Panc1 (cell line): ENCODE results near the gene TSPAN31.

ENCODE experiments used
- SIN3A ChIP-seq: IDR thresholded peaks from 2 replicates; pipeline ENCODE4 v1.6.1; 2012; ENCODE audit warnings: low read depth, mild to moderate bottlenecking, low read length, moderate library complexity, borderline replicate concordance; ENCODE audit not compliant: insufficient read depth
- TCF7L2 ChIP-seq: IDR thresholded peaks from 2 replicates; pipeline ENCODE4 v1.6.1; 2011; ENCODE audit warnings: mild to moderate bottlenecking, low read depth, low read length, inconsistent platforms
- TF ChIP-seq, protein P1 (sequence below): fragments of 450-650 bp; IDR thresholded peaks from 2 replicates; pipeline ENCODE4 v1.5.1; 2017; ENCODE audit warnings: mild to moderate bottlenecking

DNA sequence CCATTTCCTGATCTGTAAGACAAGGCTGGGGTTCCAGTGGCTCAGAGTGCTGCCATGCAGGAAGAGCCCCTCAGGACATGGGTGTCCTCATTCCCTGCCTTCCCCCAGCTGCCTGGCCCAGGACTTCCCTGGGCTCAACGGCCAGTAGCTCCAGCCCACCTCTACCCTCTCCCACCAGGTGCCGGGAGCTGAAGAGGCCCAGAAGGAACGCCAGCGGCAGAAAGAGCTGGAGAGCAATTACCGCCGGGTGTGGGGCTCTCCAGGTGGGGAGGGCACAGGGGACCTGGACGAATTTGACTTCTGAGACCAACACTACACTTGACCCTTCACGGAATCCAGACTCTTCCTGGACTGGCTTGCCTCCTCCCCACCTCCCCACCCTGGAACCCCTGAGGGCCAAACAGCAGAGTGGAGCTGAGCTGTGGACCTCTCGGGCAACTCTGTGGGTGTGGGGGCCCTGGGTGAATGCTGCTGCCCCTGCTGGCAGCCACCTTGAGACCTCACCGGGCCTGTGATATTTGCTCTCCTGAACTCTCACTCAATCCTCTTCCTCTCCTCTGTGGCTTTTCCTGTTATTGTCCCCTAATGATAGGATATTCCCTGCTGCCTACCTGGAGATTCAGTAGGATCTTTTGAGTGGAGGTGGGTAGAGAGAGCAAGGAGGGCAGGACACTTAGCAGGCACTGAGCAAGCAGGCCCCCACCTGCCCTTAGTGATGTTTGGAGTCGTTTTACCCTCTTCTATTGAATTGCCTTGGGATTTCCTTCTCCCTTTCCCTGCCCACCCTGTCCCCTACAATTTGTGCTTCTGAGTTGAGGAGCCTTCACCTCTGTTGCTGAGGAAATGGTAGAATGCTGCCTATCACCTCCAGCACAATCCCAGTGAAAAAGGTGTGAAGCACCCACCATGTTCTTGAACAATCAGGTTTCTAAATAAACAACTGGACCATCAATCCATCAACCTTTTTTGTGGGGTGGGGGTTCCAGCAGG, 23.9 kb upstream of the TSPAN31 start:
- TF ChIP-seq, protein P1, sequence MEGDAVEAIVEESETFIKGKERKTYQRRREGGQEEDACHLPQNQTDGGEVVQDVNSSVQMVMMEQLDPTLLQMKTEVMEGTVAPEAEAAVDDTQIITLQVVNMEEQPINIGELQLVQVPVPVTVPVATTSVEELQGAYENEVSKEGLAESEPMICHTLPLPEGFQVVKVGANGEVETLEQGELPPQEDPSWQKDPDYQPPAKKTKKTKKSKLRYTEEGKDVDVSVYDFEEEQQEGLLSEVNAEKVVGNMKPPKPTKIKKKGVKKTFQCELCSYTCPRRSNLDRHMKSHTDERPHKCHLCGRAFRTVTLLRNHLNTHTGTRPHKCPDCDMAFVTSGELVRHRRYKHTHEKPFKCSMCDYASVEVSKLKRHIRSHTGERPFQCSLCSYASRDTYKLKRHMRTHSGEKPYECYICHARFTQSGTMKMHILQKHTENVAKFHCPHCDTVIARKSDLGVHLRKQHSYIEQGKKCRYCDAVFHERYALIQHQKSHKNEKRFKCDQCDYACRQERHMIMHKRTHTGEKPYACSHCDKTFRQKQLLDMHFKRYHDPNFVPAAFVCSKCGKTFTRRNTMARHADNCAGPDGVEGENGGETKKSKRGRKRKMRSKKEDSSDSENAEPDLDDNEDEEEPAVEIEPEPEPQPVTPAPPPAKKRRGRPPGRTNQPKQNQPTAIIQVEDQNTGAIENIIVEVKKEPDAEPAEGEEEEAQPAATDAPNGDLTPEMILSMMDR: no peak
- no peak for TF ChIP-seq SIN3A
- no peak for TF ChIP-seq TCF7L2
